GM12875 (cell line): ENCODE data around the gene FAM193B.
"Not testable (repeated sequence)": the region's sequence is repeated elsewhere in the genome, so short reads cannot be mapped to it uniquely, and the experiment has no call there.

Source experiments
- H3K4me3 ChIP-seq: one replicate; pipeline ENCODE4 v1.5.1; 2011; ENCODE audit warnings: low read depth, low read length, control low read depth
- TF ChIP-seq, protein P1 (sequence below): IDR thresholded peaks from 2 replicates; pipeline ENCODE4 v1.5.1; 2011; ENCODE audit warnings: low read depth, mild to moderate bottlenecking, control low read depth, inconsistent platforms, low read length, moderate library complexity, borderline replicate concordance; ENCODE audit not compliant: insufficient read depth

Gene FAM193B

DNA sequence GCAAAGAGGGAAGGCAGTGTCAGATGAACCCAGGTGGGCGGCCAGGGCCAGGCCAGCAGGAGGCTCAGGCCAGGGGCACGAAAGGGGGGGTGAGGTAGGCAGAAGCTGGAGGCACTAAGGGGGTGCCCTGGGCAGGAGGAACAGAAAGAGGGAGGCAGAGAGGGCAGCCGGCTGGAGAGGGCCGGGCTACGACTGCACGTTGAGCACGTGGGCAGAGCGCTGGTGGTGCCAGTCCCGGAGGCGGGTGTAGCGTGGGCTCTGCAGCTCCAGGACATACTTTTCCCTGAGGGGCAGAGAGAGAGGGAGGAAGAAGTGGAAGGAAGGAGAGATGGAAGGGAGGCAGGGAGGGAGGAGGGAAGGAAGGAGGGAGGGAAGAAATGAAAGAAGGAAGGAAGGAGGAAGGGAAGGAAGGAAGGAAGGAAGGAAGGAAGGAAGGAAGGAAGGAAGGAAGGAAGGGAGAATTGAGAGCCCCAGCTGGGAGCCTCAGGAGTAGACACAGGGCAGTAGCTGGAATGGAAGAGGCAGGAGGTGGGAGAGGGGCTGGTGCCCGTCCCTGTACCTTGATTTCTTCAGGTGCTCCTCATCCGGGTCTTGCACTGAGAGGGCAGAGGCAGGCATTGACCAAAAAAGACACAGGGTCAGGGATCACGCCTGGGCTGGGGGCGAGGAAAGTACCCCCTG is 63.9 kb downstream of the FAM193B start:
- H3K4me3 ChIP-seq, result no peak overlapping the region
- TF ChIP-seq, protein P1, sequence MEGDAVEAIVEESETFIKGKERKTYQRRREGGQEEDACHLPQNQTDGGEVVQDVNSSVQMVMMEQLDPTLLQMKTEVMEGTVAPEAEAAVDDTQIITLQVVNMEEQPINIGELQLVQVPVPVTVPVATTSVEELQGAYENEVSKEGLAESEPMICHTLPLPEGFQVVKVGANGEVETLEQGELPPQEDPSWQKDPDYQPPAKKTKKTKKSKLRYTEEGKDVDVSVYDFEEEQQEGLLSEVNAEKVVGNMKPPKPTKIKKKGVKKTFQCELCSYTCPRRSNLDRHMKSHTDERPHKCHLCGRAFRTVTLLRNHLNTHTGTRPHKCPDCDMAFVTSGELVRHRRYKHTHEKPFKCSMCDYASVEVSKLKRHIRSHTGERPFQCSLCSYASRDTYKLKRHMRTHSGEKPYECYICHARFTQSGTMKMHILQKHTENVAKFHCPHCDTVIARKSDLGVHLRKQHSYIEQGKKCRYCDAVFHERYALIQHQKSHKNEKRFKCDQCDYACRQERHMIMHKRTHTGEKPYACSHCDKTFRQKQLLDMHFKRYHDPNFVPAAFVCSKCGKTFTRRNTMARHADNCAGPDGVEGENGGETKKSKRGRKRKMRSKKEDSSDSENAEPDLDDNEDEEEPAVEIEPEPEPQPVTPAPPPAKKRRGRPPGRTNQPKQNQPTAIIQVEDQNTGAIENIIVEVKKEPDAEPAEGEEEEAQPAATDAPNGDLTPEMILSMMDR, result no peak

DNA sequence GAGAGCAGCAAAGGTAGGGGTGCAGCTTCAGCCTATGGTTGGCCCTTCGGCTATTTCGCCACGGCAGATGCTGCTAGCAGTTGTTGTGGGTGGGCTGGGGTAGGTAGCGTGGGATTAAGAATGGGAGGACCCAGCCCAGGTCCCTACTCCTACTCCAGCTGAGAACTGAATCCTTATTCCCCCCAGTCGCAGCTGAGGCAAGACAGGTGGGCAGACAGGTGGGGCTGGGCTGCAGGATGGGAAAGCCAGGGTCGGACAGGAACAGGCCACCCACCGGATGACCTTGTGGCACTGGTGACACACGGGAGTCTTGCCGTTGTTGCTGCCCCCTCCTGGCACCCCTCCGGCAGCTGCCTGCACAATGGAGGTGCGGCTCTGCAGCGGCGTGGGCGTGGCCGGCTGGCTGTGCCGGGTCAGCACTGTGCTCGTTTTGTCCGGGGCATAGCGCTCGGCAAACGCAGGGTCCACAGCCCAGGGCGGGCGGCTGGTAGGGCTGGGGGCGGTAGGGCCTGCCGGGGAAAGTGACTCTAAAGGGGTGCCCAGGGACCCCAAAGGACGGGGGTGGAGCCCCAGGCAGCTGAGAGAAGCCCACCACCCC is 65.1 kb downstream of the FAM193B start:
- TF ChIP-seq, protein P1, result peak; percentile 20; the same call in 1 of the 2 replicates
- no peak overlapping the region for H3K4me3 ChIP-seq

DNA sequence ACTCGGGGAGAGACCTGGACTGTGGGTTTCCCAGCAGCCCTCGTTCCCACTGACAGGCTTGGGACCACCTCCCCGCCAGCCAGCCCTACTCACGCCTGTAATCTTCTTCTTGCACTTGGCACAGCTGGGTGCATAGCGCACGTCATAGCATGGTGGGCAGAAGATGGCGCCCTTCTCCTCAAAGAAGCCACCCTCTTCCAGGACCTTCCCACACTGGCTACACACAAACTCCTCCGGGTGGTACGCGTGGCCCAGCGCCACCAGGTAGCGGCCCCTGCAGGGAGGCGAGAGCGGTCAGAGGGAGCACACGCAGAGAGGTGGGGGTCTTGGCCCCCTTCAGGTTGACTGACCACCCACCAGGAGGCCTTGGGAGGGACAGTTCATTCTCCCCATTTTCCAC is 66.4 kb downstream of the FAM193B start:
- TF ChIP-seq, protein P1, result 0 out of 2 replicates have a peak, but pooled peaks have one; percentile 5
- H3K4me3 ChIP-seq, result no peak overlapping the region

DNA sequence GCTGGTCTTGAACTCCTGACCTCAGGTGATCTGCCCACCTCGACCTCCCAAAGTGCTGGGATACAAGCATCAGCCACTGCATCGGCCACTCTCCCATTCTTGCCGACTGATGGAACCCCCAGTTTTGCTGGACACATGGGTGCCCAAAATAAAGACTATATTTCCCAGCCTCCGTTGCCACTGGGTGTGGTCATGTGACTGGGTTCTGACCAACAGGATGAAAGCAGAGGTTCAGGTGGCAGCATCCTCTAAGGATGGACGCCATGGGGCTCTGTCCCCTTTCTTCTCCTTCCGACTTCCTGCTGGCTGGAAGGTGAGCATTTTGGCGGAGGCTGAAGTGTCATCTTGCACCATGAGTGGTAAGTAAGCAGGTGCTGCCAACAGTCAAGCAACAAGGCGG is 67.2 kb downstream of the FAM193B start:
- TF ChIP-seq, protein P1, result no peak
- no peak overlapping the region for H3K4me3 ChIP-seq

DNA sequence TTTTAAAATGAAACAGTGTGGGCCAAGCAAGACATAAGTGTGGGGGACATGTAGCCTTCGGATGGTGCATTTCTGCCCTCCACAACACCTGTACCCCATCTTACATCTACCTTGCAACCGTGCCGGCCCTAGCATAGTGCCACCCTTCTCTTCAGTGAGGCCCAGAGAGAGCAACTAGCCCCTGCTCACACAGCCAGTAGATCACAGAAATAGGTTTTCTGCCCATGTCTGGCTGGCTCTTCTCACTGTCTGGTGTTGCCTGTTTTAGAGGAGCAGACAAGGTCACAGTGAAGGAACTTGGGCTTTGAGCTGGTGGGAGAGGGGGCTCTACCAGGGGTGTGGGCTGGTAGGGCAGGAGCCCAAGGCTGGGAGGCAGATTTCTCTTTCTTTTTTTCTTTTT is 68.1 kb downstream of the FAM193B start:
- TF ChIP-seq, protein P1, result no peak
- no peak overlapping the region for H3K4me3 ChIP-seq

DNA sequence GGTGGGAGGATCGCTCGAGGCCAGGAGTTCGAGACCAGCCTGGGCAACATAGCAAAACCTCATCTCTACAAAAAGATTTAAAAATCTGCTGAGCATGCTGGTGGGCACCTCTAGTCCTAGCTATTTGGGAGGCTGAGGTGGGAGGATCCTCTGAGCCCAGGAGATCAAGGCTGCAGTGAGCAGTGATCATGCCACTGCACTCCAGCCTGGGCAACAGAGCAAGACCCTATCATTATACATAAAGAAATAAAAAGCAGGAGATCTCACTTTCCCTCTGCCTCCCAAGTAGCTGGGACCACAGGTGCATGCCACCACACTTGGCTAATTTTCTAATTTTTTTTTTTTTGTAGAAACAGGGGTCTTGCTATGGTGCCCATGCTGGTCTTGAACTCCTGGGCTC is 68.6 kb downstream of the FAM193B start:
- H3K4me3 ChIP-seq, result not testable (repeated sequence)

DNA sequence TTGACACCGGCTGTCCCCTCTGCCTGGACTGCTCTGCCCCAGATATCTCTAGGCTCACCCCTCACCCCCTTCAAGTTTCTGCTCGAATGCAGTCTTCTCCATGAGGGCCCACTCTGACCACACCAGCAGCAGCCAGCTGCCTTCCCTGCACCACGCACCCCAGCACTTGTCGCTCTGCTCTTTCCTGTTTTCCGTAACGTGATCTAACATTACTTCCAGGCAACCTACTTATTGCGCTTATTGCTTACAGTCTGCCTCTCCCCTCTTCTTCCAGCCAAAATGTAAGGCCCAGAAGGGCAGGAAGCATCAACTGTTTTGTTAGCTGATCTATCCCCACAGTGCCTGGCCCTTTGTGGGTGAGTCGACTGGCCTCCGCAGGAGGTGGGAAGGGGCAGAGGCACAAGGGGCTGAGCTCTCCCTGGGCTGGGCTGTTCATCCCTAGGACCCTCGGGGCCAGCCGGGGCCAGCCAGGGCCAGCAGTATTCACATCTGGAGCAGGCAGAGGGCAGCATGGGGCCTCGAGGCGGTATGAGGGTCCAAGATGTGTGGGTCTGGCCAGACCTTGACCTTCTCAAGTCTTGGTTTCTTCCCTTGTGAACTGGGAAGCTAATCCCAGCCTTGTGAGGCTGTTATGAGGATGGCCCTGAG is 69.3 kb downstream of the FAM193B start:
- no peak overlapping the region for H3K4me3 ChIP-seq
- TF ChIP-seq, protein P1, result no peak
